H1 (cell line): ENCODE data around the gene MST1R. TPM values are rescaled to one million over a fixed set of nuclear protein-coding genes. Genes with fewer than 3 reads are reported as not detected.

Experiments used
- CTCF ChIA-PET: fragments of 300-600 bp; sonication (Branson Sonifier 250); formaldehyde crosslinking; loops from one replicate; lab custom pipeline; 2021; ENCODE audit not compliant: partially characterized antibody; lab: Charles Lee
- POLR2A ChIA-PET: fragments of 300-600 bp; sonication (Branson Sonifier 250); formaldehyde crosslinking; loops from one replicate; lab custom pipeline; 2021; ENCODE audit warnings: inconsistent platforms; ENCODE audit not compliant: partially characterized antibody; lab: Charles Lee
- DNase-seq, 2 experiments: peaks; one replicate each; pipeline versions ENCODE4 v3.0.0 to v3.0.0-alpha.2; 2010 to 2022; ENCODE audit warnings: low spot score in 2 of 2, low read depth in 1 of 2, mixed read lengths in 1 of 2
- FAIRE-seq: peaks from 2 replicates; lab custom pipeline; 2011; peaks lifted over from hg19 to GRCh38; lab: Jason Lieb, UNC
- H2AFZ ChIP-seq: 2 replicates; pipeline ENCODE4 v1.8.1; 2012; ENCODE audit warnings: low read length, inconsistent platforms
- H2AK5ac ChIP-seq: 2 replicates; pipeline ENCODE4 v1.6.1; 2013; ENCODE audit warnings: low read depth, low read length
- H2BK120ac ChIP-seq: replicated peaks from 2 replicates; pipeline ENCODE3; 2013; ENCODE audit warnings: low read depth, low read length, inconsistent platforms
- H2BK12ac ChIP-seq: 2 replicates; pipeline ENCODE4 v1.6.1; 2013; ENCODE audit warnings: low read depth, low read length
- H2BK15ac ChIP-seq: 2 replicates; pipeline ENCODE4 v1.6.1; 2013; ENCODE audit warnings: low read length
- H2BK20ac ChIP-seq: 2 replicates; pipeline ENCODE4 v1.6.1; 2013; ENCODE audit warnings: low read length
- H2BK5ac ChIP-seq: 2 replicates; pipeline ENCODE4 v1.6.1; 2013; ENCODE audit warnings: low read depth, low read length
- H3K14ac ChIP-seq: 2 replicates; pipeline ENCODE4 v1.6.1; 2013; ENCODE audit warnings: inconsistent platforms; ENCODE audit not compliant: insufficient read length
- H3K18ac ChIP-seq: 2 replicates; pipeline ENCODE4 v1.6.1; 2013; ENCODE audit warnings: low read length; ENCODE audit errors: extremely low read depth
- H3K23ac ChIP-seq: 2 replicates; pipeline ENCODE4 v1.6.1; 2013; ENCODE audit warnings: inconsistent platforms; ENCODE audit not compliant: insufficient read length
- H3K23me2 ChIP-seq: 2 replicates; pipeline ENCODE4 v1.6.1; 2013; ENCODE audit warnings: low read depth, low read length
- H3K27ac ChIP-seq: 2 replicates; pipeline ENCODE4 v1.6.1; 2011; ENCODE audit warnings: low read depth, low read length, inconsistent platforms
- H3K27me3 ChIP-seq, 4 experiments: replicated peaks in 1 of 4; 1 replicate in 1 of 4; 2 replicates in 3 of 4; pipeline versions ENCODE4 v1.6.1 to v1.8.1; 2011 to 2013; ENCODE audit warnings: low read length in 3 of 4, mild to moderate bottlenecking in 3 of 4, inconsistent platforms in 2 of 4, mixed read lengths in 2 of 4, moderate library complexity in 1 of 4; ENCODE audit not compliant: control insufficient read depth in 3 of 4, insufficient read depth in 3 of 4; ENCODE audit errors: extremely low read depth in 1 of 4
- H3K36me3 ChIP-seq, 4 experiments: 2 replicates each; pipeline versions ENCODE4 v1.6.1 to v1.8.1; 2011 to 2013; ENCODE audit warnings: mild to moderate bottlenecking in 4 of 4, low read length in 3 of 4, moderate library complexity in 2 of 4, control low read depth in 1 of 4, inconsistent platforms in 1 of 4; ENCODE audit not compliant: insufficient read depth in 4 of 4, control insufficient read depth in 2 of 4
- H3K4ac ChIP-seq: replicated peaks from 2 replicates; pipeline ENCODE3; 2013; ENCODE audit warnings: low read length, low read depth, mixed read lengths, inconsistent platforms; ENCODE audit not compliant: insufficient read length
- H3K4me1 ChIP-seq, 4 experiments: replicated peaks in 1 of 4; 1 replicate in 1 of 4; 2 replicates in 3 of 4; pipeline versions ENCODE4 v1.6.1 to v1.8.1; 2011 to 2013; ENCODE audit warnings: low read length in 3 of 4, inconsistent platforms in 2 of 4, mixed read lengths in 1 of 4; ENCODE audit not compliant: insufficient read depth in 4 of 4, control insufficient read depth in 3 of 4
- H3K4me2 ChIP-seq, 2 experiments: 2 replicates each; pipeline versions ENCODE4 v1.6.1 to v1.8.1; 2011 to 2013; ENCODE audit warnings: low read depth in 2 of 2, low read length in 2 of 2, control low read depth in 1 of 2, inconsistent platforms in 1 of 2, mild to moderate bottlenecking in 1 of 2; ENCODE audit not compliant: insufficient read depth in 1 of 2
- H3K4me3 ChIP-seq, 4 experiments: fragments of 200-600, 300-600 bp in 1 of 4; sonication (generic), shearing (Covaris generic), sonication (Bioruptor Twin) in 1 of 4; 2 replicates each; pipeline versions ENCODE4 v1.5.1 to v1.8.1; 2011 to 2016; ENCODE audit warnings: low read length in 4 of 4, low read depth in 3 of 4, control low read depth in 2 of 4, inconsistent platforms in 2 of 4, mild to moderate bottlenecking in 2 of 4, mixed read lengths in 1 of 4, moderate library complexity in 1 of 4; ENCODE audit not compliant: insufficient read depth in 2 of 4; ENCODE audit errors: extremely low read depth in 1 of 4
- H3K56ac ChIP-seq: replicated peaks from 2 replicates; pipeline ENCODE3; 2013; ENCODE audit warnings: low read depth, mild to moderate bottlenecking, mixed read lengths, low read length, inconsistent platforms; ENCODE audit not compliant: insufficient read length
- H3K79me1 ChIP-seq: 2 replicates; pipeline ENCODE4 v1.6.1; 2013; ENCODE audit warnings: low read depth, low read length, control low read depth
- H3K79me2 ChIP-seq, 2 experiments: 2 replicates each; pipeline versions ENCODE4 v1.6.1 to v1.8.1; 2012 to 2013; ENCODE audit warnings: low read length in 2 of 2, mild to moderate bottlenecking in 2 of 2, inconsistent platforms in 1 of 2; ENCODE audit not compliant: insufficient read depth in 2 of 2, control insufficient read depth in 1 of 2
- H3K9ac ChIP-seq, 4 experiments: replicated peaks in 1 of 4; 1 replicate in 1 of 4; 2 replicates in 3 of 4; pipeline versions ENCODE4 v1.6.1 to v1.8.1; 2011 to 2013; ENCODE audit warnings: low read depth in 3 of 4, low read length in 3 of 4, control low read depth in 2 of 4, mild to moderate bottlenecking in 2 of 4, moderate library complexity in 2 of 4, inconsistent platforms in 1 of 4; ENCODE audit errors: extremely low read depth in 1 of 4
- H3K9me3 ChIP-seq, 2 experiments: 2 replicates each; pipeline versions ENCODE4 v1.6.1 to v1.8.1; 2012 to 2013; ENCODE audit warnings: mild to moderate bottlenecking in 2 of 2, moderate library complexity in 2 of 2, control low read depth in 1 of 2, inconsistent platforms in 1 of 2, low read depth in 1 of 2, low read length in 1 of 2, mixed read lengths in 1 of 2; ENCODE audit not compliant: insufficient read depth in 2 of 2
- H4K20me1 ChIP-seq, 2 experiments: replicated peaks in 1 of 2; 2 replicates each; pipeline versions ENCODE3 to v1.8.1; 2011 to 2013; ENCODE audit warnings: inconsistent platforms in 2 of 2, low read length in 2 of 2, mild to moderate bottlenecking in 1 of 2; ENCODE audit not compliant: insufficient read depth in 2 of 2, control insufficient read depth in 1 of 2
- H4K5ac ChIP-seq: 2 replicates; pipeline ENCODE4 v1.6.1; 2013; ENCODE audit warnings: low read length, low read depth, mixed read lengths, inconsistent platforms; ENCODE audit not compliant: insufficient read length
- H4K8ac ChIP-seq: 2 replicates; pipeline ENCODE4 v1.8.0; 2013; ENCODE audit warnings: mild to moderate bottlenecking, moderate library complexity, low read length, inconsistent platforms; ENCODE audit not compliant: insufficient read depth; ENCODE audit errors: extremely low read depth
- H4K91ac ChIP-seq: replicated peaks from 2 replicates; pipeline ENCODE3; 2013; ENCODE audit warnings: low read length, mixed read lengths, inconsistent platforms; ENCODE audit not compliant: insufficient read length
- WGBS, 2 experiments: shearing (Covaris generic) in 1 of 2; methylation state at CpG; one replicate each; pipeline versions ENCODE4 v1.1.6 to v1.1.7; 2013 to 2015; ENCODE audit warnings: low lambda C conversion rate in 2 of 2, mixed read lengths in 2 of 2, inconsistent platforms in 1 of 2, low coverage in 1 of 2, missing lambda C conversion rate in 1 of 2; ENCODE audit not compliant: insufficient replicate concordance in 2 of 2, insufficient coverage in 1 of 2, insufficient read length in 1 of 2; ENCODE audit errors: extremely low coverage in 1 of 2, missing lambda C conversion rate in 1 of 2; 5-methylcytosine and 5-hydroxymethylcytosine counted together
- polyA plus RNA-seq, 7 experiments: library from polyadenylated mRNA; depleted of rRNA in 3 of 7; stranded (reverse) in 5 of 7; unstranded in 2 of 7; fragments of >200 nt in 5 of 7; fragments of 200-250 nt in 2 of 7; gene quantifications; 1 replicate in 5 of 7; 2 replicates in 1 of 7; 4 replicates in 1 of 7; pipeline versions ENCODE4 v1.2.1 to v1.2.3, GENCODE V29; 2011 to 2013; ENCODE audit warnings: missing spikeins in 2 of 7, mixed read lengths in 2 of 7
- total RNA-seq: library from RNA; stranded (reverse); fragmentation: NEBNext Ultra II Directional; extraction: Animal tissue kit (Norgen Biotek cat#: 25700); gene quantifications from 2 replicates; pipeline ENCODE4 v1.2.1, GENCODE V29; 2021

Gene MST1R
- total and polyA plus RNA-seq, 2 of the 8 experiments (the other 6 are each of a cell fraction or from before 2014, with no cell fraction given), result 4.8 to 7.6 TPM

GRCh38 chr3:49882166-49882565 is 21.5 kb downstream of the MST1R start:
- no peak overlapping the region for H3K4me3 ChIP-seq
- no peaks in the 10 kb centered on the region for H3K79me2 ChIP-seq
- H2BK20ac ChIP-seq, result 0 out of 2 replicates have a peak overlapping the region, but pooled peaks have one; percentile 83
- H3K27me3 ChIP-seq, result no peaks in the 10 kb centered on the region
- H2BK120ac ChIP-seq, result no peak overlapping the region
- FAIRE-seq, result no peak
- H3K9me3 ChIP-seq, result no peaks in the 10 kb centered on the region
- H4K5ac ChIP-seq, result no peak overlapping the region
- no peak overlapping the region for H3K4ac ChIP-seq
- H4K8ac ChIP-seq, result no peak overlapping the region
- H3K79me1 ChIP-seq, result no peaks in the 10 kb centered on the region
- no peak overlapping the region for H3K23ac ChIP-seq
- H3K36me3 ChIP-seq, result no peaks in the 10 kb centered on the region
- H2BK12ac ChIP-seq, result peak overlapping the region; percentile 84; the same call in 1 of the 2 replicates
- no peak overlapping the region for H3K9ac ChIP-seq
- ChIA-PET POLR2A (interaction anchor here (1.0 to 16.1 kb wide), 7 partner anchors 8 to 77 kb away, joined by 3 to 149 read pairs (median 5); partner anchors contain the start of genes CAMKV and RBM6), CTCF (interaction anchor here (0.6 to 10.1 kb wide), 14 partner anchors 12 to 181 kb away, joined by 3 to 89 read pairs (median 4); partner anchors contain the start of genes CAMKV and INKA1)
- peak overlapping the region; percentile 40; the same call in 1 of the 2 replicates for H2BK15ac ChIP-seq
- no peak overlapping the region for H3K18ac ChIP-seq
- peaks cover 10 to 22% (median 17%) of the 10 kb centered on the region in 4 experiments for H3K4me1 ChIP-seq
- H4K91ac ChIP-seq, result no peak overlapping the region
- H2AK5ac ChIP-seq, result no peak overlapping the region
- WGBS, 2 experiments, result 73% methylated on average over 6 of the region's 6 CpGs; no CpG with 5 or more reads in 1 of the 2 experiments
- H3K14ac ChIP-seq, result no peak overlapping the region
- no peaks in the 10 kb centered on the region for H4K20me1 ChIP-seq
- H3K56ac ChIP-seq, result no peak overlapping the region
- DNase-seq, result no peak
- no peak overlapping the region for H3K27ac ChIP-seq
- H2BK5ac ChIP-seq, result peak overlapping the region; percentile 62; the same call in 1 of the 2 replicates
- no peaks in the 10 kb centered on the region for H3K23me2 ChIP-seq
- H2AFZ ChIP-seq, result no peak overlapping the region
- no peak overlapping the region for H3K4me2 ChIP-seq
